Activated CD4-positive, CD25-positive, alpha-beta regulatory T cell treated with anti-CD3 and anti-CD28 coated beads, Interleukin-2, amount 50 U/mL, for 24 hours (primary cell): Measurements from ENCODE around the gene NPIPB8.
"Not testable (repeated sequence)": the region's sequence is repeated elsewhere in the genome, so short reads cannot be mapped to it uniquely, and the experiment has no call there.

Source experiments
- ATAC-seq, 2 donors: fragments of 150-1000 bp; cut with Tn5 transposase; one replicate each; pipeline ENCODE4 v1.10.0; 2021; ENCODE audit warnings: mild to moderate bottlenecking in 1 of 2, moderate library complexity in 1 of 2

Gene NPIPB8

DNA sequence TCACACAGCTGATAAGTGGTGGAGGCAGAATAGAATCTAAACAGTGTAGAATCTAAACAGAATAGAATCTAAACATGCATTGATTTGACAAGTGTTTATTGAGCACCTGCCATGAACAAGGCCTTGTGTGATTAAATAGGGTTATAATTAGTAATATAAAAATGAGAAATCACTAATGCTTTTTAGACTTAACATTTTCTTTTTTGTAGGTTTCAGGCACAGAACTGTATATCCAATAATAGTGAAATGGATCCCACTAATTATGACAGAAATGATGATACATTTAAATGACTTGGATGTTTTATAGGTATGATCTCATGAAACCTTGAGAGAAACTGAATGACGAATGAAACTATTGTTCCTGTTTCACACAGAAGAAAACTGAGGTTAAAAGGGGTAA, at the start of gene NPIPB8:
Gene NPIPB8, plus strand, starts transcription at position 301 of the 400 bp plus-strand sequence. CDS start 296 bp downstream, outside the sequence.
- ATAC-seq, result not testable (repeated sequence)

DNA sequence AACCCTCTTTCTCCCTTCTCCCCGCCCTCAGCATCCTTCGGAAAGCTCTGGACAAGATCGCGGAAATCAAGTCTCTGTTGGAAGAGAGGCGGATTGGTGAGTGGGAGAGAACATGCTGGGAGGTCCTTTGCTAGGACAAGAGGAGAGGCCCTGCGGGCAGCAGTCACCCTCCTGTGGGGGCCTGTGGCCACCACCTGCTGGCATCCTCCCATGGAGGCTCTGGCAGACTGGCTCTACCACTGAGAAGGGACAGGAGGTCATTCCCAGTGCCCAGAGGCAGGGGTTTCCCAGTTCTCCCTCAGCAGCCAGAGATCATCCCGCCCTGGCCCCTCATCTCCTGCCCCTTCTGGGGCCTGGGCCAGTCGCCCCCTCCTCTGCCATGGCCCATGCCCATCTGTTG, 48.8 kb upstream of the NPIPB8 start:
- no peak for ATAC-seq

DNA sequence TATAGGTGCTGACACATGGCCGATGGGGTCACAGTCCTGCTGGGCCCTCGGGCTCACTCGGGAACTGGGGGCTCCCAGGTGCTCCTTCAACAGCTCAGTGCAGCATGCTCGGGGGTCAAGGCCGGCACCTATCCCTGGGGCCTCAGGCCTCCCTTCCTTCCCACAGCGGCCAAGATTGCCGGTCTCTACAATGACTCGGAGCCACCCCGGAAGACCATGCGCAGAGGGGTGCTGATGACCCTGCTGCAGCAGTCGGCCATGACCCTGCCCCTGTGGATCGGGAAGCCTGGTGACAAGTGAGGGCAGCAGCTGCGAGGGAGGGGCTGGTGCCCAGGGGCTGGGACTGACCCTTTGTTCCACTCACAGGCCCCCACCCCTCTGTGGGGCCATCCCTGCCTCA, 47.9 kb upstream of the NPIPB8 start:
- ATAC-seq, result no peak

DNA sequence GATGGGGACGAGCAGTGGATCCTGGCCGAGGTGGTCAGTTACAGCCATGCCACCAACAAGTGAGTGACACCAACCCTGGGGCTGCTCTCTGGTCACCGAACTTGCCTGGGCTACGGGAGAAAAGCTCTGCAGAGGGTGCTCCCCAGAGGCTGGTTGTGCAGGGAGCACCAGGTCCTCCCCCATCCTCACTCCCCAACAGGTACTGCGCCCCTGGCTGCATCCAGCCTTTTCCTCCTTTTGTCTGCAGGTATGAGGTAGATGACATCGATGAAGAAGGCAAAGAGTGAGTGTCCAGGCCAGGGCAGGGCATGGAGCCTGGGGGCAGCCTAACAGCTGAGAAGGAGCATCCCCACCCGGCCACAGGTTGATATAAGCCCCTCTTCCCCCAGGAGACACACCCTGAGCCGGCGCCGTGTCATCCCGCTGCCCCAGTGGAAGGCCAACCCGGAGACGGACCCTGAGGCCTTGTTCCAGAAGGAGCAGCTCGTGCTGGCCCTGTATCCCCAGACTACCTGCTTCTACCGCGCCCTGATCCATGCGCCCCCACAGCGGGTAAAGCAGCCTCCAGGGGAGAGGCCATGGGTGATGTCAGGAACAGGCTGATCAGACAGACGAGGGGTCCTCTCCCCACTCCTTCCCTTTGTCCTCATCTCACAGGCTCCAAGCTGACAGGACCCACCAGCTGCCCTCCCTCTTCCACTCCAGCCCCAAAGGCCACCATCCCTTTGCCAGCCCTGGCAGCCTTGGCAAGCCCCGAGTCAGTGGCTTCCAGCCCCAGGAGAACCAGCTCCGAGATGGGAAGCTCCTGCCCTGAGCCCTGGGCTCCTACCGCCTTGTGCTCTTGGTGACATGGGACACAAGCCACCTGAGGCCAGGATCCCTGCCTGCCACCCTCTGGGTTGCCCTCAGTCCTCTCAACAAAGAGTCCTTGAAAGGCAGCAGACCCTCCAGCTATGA, 47.2 kb upstream of the NPIPB8 start:
- no peak for ATAC-seq

DNA sequence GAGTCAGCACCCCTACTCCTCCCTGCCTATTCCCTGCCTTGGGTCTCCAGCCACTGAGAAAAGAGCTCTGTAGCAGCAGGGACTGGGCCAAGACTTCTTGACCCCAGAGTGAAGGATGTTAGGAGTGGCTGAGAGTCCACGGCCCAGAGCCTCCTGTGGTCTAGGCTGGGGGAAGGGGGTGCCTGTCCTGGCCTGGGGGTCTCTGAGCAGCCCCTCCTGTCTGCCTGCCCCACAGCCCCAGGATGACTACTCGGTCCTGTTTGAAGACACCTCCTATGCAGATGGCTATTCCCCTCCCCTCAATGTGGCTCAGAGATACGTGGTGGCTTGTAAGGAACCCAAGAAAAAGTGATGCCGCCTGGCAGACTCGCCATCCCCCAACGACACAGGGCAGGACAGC, 46.5 kb upstream of the NPIPB8 start:
- no peak for ATAC-seq

DNA sequence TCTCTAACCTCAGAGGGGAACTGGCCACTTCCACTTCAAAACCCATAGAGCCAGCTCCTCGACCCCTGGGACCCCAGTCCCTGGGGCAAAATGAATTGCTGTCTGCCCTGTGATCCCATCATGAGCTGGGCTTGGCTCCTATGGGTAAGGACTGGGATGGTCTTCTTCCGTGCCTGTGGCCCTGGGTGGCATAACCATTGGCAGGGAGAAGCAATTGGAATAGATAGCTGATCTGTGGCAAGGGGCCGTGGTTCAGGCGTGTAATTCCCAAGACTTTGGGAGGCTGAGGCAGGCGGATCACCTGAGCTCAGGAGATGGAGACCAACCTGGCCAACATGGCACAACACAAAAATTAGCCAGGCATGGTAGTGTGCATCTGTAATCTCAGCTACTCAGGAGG, 45.4 kb upstream of the NPIPB8 start:
- no peak for ATAC-seq

DNA sequence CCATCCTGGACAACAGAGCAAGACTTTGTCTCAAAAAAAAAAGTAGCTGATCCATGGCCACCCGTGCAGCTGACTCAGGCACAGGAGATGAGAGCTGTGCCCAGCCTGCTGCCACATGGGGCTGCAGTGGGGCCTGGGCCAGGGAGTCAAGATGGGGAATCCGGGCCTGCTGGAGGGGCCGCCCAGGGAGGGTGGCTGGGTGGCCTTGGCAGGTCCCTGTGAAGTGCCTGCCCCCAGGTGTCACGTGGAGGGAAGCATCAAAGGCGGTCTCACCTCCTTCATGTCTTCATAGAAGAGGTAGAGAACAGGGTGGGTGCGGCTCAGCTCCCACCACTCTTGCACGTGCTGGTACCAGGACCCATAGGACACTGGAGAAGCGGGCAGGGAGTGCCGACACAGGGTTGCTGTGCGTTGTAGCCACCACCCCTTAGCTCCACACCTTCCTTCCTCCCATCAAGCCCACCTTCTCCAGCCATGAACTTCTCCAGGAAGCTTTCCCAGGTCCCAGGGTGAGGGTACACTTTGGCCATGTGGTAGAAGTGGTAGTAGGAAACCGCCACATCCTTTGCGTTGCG, 44.8 kb upstream of the NPIPB8 start:
- no peak for ATAC-seq

DNA sequence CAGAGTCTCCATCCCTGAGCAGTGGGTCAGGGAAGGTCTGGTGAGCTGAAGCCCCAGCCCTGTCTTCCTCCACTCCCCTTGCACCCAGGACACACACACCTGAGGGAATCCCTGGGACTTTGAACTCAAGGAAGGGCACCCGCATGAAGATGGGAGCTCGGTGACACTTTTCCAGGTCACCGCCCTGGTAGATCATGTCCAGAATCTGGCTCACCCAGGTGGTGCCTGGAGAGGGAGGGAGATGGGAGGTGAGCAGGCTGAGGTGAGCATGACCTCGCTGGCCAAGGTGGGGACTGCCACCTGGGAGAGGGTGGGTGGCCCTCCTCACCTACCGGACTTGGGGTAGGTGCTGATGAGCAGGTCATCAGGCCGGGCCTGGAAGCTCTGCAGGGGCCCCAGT, 42.4 kb upstream of the NPIPB8 start:
- ATAC-seq, result not testable (repeated sequence)

DNA sequence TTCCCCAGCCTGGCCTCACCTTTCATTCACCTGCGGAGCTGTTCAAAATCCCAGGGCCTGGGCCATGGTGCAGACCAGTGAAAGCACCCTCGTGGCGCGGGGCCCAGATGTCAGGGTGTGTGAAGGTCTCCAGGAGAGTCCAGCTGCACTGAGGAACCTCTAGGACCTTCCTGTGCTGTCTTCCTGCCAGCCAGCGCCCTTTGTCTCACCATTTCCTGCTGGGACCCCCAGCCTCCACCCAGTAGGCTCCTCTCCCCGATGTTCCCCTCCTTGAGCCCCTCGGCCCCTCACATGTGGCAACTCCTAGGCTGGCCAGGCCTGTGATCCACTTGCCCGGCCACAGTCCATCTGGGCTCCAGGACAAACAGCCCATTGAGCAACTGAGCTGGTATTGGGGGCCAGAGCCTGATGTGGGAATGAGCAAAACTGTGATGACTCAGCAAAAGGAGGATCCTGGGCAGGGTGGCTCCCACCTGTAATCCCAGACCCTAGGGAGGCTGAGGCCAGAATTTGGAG, 41.7 kb upstream of the NPIPB8 start:
- ATAC-seq, result no peak

DNA sequence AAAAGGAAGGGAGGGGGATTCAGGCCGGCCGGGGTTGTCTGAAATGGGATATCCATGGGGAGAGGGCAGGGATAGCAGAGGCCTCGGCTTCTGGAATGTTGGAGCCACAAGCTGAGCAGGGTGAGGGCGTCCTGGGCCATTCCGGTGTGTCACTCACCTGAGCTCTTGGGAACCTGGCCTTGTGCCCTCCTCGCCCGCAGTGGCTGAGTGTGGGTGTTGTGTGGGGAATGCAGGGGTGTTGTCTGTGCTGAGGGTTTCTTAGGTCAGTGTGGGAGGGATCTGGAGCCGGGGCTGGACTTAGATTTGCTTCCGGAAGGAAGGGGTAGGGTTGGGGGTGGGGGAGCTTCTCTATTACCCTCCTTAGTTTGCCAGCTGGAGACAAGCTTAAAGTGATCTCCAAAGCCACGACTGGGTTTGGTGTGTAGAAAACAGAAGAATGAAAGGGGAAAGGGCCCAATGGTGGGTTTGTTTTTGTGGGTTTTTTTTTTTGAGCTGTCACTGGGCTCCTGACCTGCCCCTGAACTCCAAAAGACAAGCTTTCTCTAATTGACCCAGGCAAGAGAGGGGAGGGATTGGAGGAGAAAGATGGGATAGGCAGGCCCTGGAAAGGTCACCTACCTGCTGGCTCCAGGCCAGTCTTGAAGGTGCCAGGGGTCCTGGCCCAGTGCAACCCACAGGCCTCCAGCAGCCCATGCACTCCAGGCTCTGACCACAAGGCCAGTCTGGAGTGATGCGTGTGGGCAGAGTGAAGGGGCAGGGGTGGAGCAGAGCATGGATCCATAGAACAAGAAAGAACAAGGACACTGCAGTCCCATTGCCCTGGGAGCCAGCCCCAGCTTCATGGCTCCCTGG, 40.8 kb upstream of the NPIPB8 start, which contains the start of gene SULT1A2:
Gene SULT1A2, minus strand, starts transcription at position 211 of the 852 bp plus-strand sequence. CDS start 1,120 bp downstream, outside the sequence.
- no peak for ATAC-seq

DNA sequence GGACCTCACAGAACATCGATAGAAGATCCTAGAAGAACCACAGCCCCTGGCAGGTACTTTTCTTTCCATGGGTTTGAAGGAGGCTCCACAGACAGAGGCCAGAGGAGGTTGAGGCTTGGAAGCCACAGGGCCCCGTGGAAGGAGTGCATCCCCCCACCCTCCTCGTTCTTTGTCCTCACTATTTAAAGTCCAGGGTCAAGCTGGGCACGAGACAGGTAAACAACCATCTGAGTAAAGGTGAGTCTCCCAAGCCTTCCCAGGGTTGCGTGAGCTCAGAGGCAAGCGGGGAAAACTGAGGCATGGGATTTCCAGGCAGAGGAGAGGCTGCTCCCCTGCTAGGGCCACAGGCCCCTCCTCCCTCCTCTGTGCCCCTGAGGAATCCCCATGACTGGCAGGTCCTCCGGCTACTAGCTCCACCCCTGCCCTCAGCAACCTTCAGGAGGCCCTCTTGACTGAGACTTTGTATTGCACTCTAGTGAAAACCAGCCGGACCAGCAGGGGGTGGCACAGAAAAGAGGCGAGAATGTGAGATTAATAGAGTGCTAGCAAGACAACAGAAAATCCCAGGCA, 40.1 kb upstream of the NPIPB8 start:
- ATAC-seq, result no peak

DNA sequence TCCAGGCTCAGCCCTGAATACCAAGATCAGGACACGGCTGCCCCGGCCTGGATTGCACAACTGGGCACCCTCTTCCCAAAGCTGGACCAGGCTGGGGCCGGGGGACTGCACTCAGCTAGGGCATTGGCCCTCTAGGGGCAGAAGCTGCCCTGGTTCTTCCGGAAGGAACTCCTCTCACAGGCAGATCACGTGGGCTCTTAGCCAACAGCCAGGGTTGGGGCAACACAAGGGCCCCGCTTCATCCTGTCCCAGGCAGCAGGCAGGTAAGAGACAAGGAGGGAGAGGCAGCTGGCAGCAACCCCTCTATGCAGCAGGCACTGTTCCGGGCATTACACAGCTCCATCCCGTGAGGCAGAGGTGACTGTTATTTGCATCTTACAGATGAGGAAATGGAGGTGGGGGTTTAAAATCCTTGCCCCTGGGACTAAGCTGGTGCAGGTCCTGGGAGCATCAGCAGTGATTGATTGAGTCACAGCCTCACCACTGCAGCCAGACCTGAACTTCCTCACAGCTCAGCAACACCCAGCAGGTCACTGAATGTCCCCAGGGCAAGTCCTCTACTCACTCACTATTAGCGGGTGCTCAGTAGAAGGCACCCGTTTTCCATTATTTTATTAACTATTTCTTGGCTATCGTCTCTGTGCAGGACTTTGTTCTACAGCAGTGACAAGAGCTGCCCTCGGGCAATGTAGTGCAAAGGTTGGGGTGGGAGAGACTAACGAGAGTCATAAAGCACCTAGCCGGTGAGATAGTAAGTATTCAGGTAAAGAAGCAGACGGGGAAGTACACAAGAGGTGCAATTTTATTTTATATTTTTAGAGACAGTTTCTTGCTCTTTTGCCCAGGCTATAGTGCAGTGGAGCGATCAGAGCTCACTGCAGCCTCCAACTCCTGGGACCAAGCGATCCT, 38.2 kb upstream of the NPIPB8 start:
- peak; percentile 85 to 93 for ATAC-seq

DNA sequence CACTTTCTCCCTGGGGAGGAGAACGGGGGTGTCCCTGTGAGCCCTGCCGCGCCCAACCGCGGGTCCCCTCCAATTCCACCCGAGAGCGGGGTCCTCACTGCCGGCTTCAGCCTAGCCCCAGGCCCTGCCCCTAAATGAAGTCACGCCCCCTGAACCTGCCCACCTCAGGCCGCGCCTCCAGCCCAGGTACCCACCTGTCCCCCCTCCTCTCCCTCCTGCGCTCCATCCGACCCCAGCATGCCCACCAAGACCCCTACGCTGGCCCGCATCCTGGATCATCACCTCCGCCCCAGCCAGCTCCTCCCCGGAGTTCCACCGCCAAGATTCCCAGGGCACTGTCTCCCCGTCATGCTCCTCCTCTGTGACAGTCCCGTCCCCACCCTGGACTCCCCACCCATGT, 36.9 kb upstream of the NPIPB8 start:
- not testable (repeated sequence) for ATAC-seq

DNA sequence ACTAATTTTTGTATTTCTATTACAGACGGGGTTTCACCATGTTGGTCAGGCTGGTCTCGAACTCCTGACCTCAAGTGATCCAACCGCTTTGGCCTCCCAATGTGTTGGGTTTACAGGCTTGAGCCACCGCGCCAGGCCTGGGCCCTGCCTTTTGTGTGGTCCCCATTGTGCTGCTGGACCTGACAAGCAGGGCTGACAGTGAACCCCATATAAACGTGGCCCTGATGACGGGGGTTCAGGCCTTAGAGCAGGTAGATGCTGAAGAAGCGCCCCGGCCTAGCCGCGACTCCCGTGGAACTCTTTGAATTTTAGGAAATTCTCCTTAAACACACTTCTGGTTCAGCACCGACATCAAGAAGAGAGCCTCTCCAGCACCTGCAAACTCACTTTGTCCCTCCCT, 36.3 kb upstream of the NPIPB8 start:
- not testable (repeated sequence) for ATAC-seq

DNA sequence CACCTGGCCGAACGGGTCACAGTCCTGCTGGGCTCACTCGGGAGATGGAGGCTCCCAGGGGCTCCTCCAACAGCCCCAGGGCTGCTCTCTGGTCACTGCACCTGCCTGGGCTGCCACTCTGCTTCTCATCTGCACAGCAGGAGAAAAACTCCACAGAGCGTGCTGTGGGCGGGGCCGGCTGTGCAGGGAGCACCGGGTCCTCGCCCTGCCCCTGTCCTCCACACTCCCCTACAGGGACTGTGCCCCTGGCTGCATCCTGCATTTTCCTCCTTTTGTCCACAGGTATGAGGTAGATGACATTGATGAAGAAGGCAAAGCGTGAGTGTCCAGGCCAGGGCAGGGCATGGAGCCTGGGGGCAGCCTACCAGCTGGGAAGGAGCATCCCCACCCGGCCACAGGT, 35.8 kb upstream of the NPIPB8 start:
- not testable (repeated sequence) for ATAC-seq

DNA sequence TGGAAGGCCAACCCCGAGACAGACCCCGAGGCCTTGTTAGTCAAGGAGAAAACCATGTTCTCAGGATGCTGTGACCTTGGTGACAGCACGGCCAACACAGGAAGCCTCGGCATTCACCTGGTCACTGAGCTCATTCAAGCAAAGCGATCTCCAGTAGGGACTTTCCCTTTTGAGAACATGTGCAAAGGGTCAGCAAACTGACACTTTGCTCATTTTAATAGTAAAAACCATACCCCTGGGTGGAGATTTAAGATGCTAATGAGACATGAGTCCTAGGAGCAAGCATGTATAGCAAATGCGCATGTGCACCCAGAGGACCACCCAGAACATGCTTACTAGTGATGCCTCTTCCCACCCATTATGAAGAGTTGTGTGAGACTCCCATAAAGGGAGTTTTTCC, 35.3 kb upstream of the NPIPB8 start:
- ATAC-seq, result no peak

DNA sequence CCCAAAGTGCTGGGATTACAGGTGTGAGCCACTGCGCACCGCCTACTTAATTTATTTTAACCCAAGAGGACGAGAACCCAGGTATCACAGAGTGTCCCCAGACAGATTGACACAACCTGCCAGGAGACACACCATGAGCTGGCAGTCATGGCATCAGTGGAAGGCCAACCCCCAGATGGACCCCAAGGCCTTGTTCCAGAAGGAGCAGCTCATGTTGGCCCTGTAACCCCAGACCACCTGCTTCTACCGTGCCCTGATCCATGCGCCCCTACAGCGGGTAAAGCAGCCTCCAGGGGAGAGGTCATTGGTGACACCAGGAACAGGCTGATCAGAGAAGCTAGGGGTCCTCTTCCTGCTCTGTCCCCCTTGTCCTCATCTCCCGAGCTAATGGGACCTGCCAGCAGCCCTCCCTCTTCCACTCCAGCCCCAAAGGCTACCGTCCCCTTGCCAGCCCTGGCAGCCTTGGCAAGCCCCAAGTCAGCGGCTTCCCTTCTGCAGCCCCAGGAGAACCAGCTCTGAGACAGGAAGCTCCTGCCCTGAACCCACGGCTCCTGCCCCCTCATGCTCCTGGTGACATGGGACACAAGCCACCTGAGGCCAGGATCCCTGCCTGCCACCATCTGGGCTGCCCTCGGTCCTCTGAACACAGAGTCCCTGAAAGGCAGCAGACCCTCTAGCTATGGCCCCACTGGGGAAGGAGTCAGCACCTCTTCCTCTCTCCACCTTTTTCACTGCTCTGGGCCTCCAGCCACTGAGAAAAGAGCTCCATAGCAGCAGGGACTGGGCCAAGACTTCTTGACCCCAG, 34.3 kb upstream of the NPIPB8 start:
- no peak for ATAC-seq

DNA sequence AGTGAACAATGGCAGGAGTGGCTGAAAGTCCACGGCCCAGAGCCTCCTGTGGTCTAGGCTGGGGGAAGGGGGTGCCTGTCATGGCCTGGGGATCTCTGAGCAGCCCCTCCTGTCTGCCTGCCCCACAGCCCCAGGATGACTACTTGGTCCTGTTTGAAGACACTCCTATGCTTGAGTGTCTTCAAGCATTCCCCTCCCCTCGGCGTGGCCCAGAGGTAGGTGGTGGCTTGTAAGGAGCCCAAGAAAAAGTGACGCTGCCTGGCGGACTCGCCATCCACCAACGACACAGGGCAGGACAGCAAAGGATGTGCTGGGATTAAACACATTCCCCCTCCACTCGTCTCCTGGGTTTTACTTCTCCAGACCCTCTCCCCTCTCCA, 33.7 kb upstream of the NPIPB8 start:
- no peak for ATAC-seq

DNA sequence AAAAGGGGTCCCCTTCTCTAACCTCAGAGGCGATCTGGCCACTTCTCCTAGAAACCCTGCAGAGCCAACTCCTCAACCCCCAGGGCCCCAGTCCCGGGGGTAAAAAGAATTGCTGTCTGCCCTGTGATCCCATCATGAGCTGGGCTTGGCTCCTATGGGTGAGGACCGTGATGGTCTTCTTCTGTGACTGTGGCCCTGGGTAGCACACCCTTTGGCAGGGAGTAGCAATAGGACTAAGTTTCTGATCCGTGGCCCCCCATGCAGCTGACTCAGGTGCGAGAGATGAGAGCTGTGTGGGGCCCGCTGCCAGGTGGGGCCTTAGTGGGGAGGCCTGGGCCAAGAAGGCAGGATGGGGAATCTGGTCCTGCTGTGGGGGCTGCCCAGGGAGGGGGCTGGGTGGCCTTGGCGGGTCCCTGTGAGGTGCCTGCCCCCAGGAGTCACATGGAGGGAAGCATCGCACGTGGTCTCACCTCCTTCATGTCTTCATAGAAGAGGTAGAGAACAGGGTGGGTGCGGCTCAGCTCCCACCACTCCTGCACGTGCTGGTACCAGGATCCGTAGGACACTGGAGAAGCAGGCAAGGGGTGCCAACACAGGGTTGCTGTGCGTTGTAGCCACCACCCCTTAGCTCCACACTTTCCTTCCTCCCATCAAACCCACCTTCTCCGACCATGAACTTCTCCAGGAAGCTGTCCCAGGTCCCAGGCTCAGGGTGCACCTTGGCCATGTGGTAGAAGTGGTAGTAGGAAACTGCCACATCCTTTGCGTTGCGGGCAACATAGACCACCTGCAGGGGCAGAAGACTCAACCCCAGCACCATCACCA, 31.4 kb upstream of the NPIPB8 start:
- no peak for ATAC-seq
